NCI-H510A treated with DMSO at 0.1 percent for 48 hours (cell line): ENCODE measurements around the gene DMD.
"Not testable (repeated sequence)": the region's sequence is repeated elsewhere in the genome, so short reads cannot be mapped to it uniquely, and the experiment has no call there.

Experiments
- DNase-seq: peaks from one replicate; lab custom pipeline; 2025; lab: John Stamatoyannopoulos, UW

The DMD gene

GRCh38 chrX:33149580-33149979, 61.8 kb downstream of the DMD start:
- no peak for DNase-seq

- no peak for DNase-seq
Measured at GRCh38 chrX:33149085-33149484, 62.3 kb downstream of the DMD start.

GRCh38 chrX:33142331-33142730, 69.0 kb downstream of the DMD start:
- no peak for DNase-seq

GRCh38 chrX:33138677-33139249, 72.6 kb downstream of the DMD start:
- no peak for DNase-seq

GRCh38 chrX:33134164-33134563, 77.2 kb downstream of the DMD start:
- no peak for DNase-seq

- peak; percentile 6 for DNase-seq
Measured at GRCh38 chrX:33133320-33133719, 78.0 kb downstream of the DMD start.

GRCh38 chrX:33132569-33132968, 78.8 kb downstream of the DMD start:
- DNase-seq, result peak; percentile 7

- no peak for DNase-seq
Measured at GRCh38 chrX:33129607-33130006, 81.7 kb downstream of the DMD start.

- DNase-seq, result peak; percentile 32
Measured at GRCh38 chrX:33128048-33128805, 83.1 kb downstream of the DMD start.

GRCh38 chrX:33126469-33126868, 84.9 kb downstream of the DMD start:
- DNase-seq, result peak; percentile 1

- no peak for DNase-seq
Measured at GRCh38 chrX:33109858-33110257, 101.5 kb downstream of the DMD start.

- no peak for DNase-seq
Measured at GRCh38 chrX:33106737-33107136, 104.6 kb downstream of the DMD start.

GRCh38 chrX:33095079-33095478, 116.3 kb downstream of the DMD start:
- no peak for DNase-seq

GRCh38 chrX:33087411-33087810, 123.9 kb downstream of the DMD start:
- no peak for DNase-seq

GRCh38 chrX:33086886-33087285, 124.5 kb downstream of the DMD start:
- no peak for DNase-seq

- DNase-seq, result no peak
Measured at GRCh38 chrX:33082371-33082770, 129.0 kb downstream of the DMD start.

GRCh38 chrX:33078273-33078672, 133.1 kb downstream of the DMD start:
- no peak for DNase-seq

GRCh38 chrX:33073660-33074059, 137.7 kb downstream of the DMD start:
- DNase-seq, result not testable (repeated sequence)

- DNase-seq, result no peak
Measured at GRCh38 chrX:33065415-33065814, 145.9 kb downstream of the DMD start.

GRCh38 chrX:33062041-33062440, 149.3 kb downstream of the DMD start:
- no peak for DNase-seq

- DNase-seq, result no peak
Measured at GRCh38 chrX:33053001-33053400, 158.3 kb downstream of the DMD start.

- DNase-seq, result no peak
Measured at GRCh38 chrX:33045882-33046281, 165.5 kb downstream of the DMD start.

GRCh38 chrX:33045245-33045644, 166.1 kb downstream of the DMD start:
- DNase-seq, result no peak

- no peak for DNase-seq
Measured at GRCh38 chrX:33041141-33041540, 170.2 kb downstream of the DMD start.
